Neural crest cell (in vitro differentiated cells): Measurements from ENCODE around the gene RFNG. TPM values are rescaled to one million over a fixed set of nuclear protein-coding genes. Genes with fewer than 3 reads are reported as not detected.

ENCODE experiments used
- DNase-seq: peaks from one replicate; pipeline ENCODE4 v3.0.0; 2021; ENCODE audit warnings: low read depth, mixed read lengths, low spot score
- H3K27ac Mint-ChIP-seq: one replicate; pipeline ENCODE4 v1.8.0; 2021; ENCODE audit warnings: mild to moderate bottlenecking, mixed read lengths; ENCODE audit not compliant: unreplicated experiment
- H3K27me3 Mint-ChIP-seq: 2 replicates; pipeline ENCODE4 v1.8.0; 2021; ENCODE audit warnings: low read depth, mild to moderate bottlenecking, mixed read lengths
- H3K36me3 Mint-ChIP-seq: 2 replicates; pipeline ENCODE4 v1.8.0; 2021; ENCODE audit warnings: low read depth, mild to moderate bottlenecking, mixed read lengths
- H3K4me1 Mint-ChIP-seq: 2 replicates; pipeline ENCODE4 v1.8.0; 2021; ENCODE audit warnings: mixed read lengths
- H3K4me3 Mint-ChIP-seq: one replicate; pipeline ENCODE4 v1.8.0; 2021; ENCODE audit warnings: mild to moderate bottlenecking, mixed read lengths
- H3K9me3 Mint-ChIP-seq: 2 replicates; pipeline ENCODE4 v1.8.0; 2021; ENCODE audit warnings: mixed read lengths
- CTCF ChIP-seq: fragments of 200-600 bp; sonication (generic); conservative IDR thresholded peaks from 2 replicates; pipeline ENCODE4 v1.5.0; 2021; ENCODE audit warnings: antibody characterized with exemption, mild to moderate bottlenecking
- total RNA-seq: library from RNA; stranded (reverse); gene quantifications from 2 replicates; pipeline ENCODE4 v1.2.1, GENCODE V29; 2021

Gene RFNG
- total RNA-seq, 1 donor from 2014 or later, result 46.0 TPM

DNA sequence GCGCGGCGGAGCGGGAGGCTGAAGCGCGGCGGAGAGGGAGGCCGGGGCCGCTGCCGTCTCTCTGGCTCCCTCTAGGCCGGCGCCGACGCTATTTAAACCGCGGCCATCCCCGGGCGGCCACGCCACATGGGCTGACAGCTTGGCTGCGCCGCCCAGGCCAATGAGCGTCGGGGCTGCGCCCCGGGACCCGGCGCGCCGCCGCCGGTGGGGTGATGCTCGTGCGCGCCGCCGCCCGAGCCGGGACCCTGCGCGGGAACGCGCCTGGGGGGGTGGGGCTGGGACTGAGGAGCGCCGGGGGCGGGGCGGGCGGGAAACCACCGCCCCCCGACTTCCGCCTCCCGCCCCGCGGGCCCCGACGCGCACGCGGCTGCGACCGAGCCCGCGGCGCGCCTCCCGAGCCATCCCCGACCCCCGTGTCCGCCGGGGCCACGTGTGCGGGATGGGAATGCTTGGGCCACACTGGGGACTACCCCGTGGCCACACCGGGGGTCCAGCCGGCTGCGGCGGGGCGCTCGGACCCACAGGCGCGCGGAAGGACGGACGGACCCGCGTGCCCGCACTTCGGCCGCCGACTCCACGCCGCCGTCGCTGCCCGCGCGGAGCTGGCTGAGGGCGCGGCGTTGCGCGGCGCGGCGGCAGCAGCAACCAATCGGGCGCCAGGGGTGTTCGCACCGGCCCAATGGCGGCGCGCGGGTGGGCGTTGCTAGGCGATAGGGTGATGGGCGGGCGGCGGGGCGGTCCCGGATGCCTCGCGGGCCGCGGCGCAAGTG is 46.7 kb upstream of the RFNG start, which contains the start of gene FASN:
TSS of gene FASN (minus strand) at position 68 of the 770 bp plus-strand sequence. CDS start 1,791 bp downstream, outside the sequence.
- H3K9me3 Mint-ChIP-seq, result no peaks in the 10 kb centered on the region

DNA sequence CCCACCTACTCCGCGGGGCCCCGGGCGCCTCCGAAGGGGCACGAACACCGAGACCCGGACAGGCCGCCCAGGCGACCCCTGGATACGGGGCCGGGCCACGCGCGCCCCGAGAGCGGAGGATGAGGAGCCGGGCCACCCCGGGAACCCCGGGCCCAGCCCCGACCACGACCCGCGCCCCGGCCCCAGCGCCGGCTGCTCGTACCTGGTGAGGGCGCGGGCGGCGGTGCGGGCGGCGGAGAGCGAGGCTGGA is 46.2 kb upstream of the RFNG start:
- no peaks in the 10 kb centered on the region for H3K9me3 Mint-ChIP-seq
- H3K27me3 Mint-ChIP-seq, result no peaks in the 10 kb centered on the region
- peak overlapping the region; percentile 75 for H3K4me3 Mint-ChIP-seq
- no peak for TF ChIP-seq CTCF
- no peak overlapping the region for H3K27ac Mint-ChIP-seq
- DNase-seq, result no peak
- H3K4me1 Mint-ChIP-seq, result peaks cover 18% of the 10 kb centered on the region
- H3K36me3 Mint-ChIP-seq, result no peaks in the 10 kb centered on the region

More for the DNA sequence above, 46.7 kb upstream of the RFNG start, which contains the start of gene FASN:
- TF ChIP-seq CTCF, result peak; percentile 57
- H3K27ac Mint-ChIP-seq, result no peak within 1 kb of the TSS
- no peaks in the 10 kb centered on the region for H3K36me3 Mint-ChIP-seq
- peaks cover 23% of the 10 kb centered on the region for H3K4me1 Mint-ChIP-seq
- peak within 1 kb of the TSS; percentile 88 for H3K4me3 Mint-ChIP-seq
- peak; percentile 89 for DNase-seq
- no peaks in the 10 kb centered on the region for H3K27me3 Mint-ChIP-seq

DNA sequence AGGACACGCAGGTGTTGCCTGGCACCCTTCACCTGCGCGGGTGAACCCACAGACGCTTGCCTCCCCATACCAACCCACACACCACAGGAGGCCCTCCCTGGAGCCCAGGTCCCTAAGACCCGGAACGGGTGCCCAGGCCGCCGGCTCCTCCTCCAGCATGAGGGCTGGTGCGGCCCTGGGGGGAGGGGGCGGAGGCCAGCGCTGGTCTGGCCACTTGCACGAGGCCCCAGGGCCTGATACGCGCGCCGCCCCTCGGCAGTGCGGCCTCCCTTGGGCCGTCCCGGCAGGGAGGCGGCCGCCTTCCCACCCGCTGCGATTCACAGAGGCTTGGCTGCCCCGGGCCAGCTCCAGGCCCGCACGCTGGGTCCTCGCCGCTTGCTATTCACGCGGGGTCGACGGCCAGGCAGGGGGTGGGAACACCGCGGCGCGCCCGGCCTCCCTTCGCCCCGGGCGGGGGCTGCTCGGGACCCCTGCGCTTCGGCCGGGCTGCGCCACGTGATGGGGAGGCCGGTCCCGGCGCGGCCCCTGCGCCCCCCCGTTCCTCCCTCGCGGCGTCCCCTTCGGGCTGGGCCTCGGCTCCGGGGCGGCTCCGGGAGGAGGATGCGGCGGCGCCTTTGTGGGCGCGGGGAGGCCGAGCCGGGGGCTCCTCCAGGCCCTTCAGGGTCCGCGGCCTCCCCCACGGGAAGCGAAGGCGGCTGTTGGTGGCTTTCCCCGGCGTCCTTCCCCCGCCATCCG is 45.7 kb upstream of the RFNG start:
- H3K9me3 Mint-ChIP-seq, result no peaks in the 10 kb centered on the region
- TF ChIP-seq CTCF, result no peak
- DNase-seq, result peak; percentile 30
- H3K36me3 Mint-ChIP-seq, result no peaks in the 10 kb centered on the region
- no peaks in the 10 kb centered on the region for H3K27me3 Mint-ChIP-seq
- H3K4me3 Mint-ChIP-seq, result peak overlapping the region; percentile 88
- H3K4me1 Mint-ChIP-seq, result peaks cover 14% of the 10 kb centered on the region
- H3K27ac Mint-ChIP-seq, result no peak overlapping the region

DNA sequence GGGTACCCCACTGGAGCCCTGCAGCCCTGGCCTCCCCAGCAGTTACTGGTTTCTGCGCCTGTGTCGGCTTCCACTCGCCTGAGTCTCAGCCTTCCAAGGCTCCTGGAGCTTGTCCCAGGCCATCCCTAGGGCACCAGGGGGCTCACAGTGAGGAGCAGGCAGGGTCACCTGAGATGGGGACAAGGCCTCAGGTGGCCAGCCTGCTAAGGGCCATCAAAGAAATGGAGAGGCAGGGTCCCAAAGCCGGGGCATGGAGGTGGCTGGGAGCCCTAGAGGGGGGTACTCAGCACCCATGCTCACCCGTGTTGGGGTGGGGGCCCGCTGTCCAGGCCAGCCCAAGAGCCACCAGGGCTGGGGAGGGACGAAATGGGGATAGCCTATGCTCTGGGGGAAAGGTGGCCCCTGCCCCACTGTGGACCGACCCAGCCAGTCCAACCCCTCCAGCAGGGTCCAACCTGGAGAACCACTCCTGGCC is 45.1 kb upstream of the RFNG start:
- DNase-seq, result no peak
- no peaks in the 10 kb centered on the region for H3K36me3 Mint-ChIP-seq
- H3K4me1 Mint-ChIP-seq, result peaks cover 12% of the 10 kb centered on the region
- H3K4me3 Mint-ChIP-seq, result peak overlapping the region; percentile 88
- H3K27ac Mint-ChIP-seq, result no peak overlapping the region
- H3K27me3 Mint-ChIP-seq, result no peaks in the 10 kb centered on the region
- H3K9me3 Mint-ChIP-seq, result no peaks in the 10 kb centered on the region
- no peak for TF ChIP-seq CTCF

DNA sequence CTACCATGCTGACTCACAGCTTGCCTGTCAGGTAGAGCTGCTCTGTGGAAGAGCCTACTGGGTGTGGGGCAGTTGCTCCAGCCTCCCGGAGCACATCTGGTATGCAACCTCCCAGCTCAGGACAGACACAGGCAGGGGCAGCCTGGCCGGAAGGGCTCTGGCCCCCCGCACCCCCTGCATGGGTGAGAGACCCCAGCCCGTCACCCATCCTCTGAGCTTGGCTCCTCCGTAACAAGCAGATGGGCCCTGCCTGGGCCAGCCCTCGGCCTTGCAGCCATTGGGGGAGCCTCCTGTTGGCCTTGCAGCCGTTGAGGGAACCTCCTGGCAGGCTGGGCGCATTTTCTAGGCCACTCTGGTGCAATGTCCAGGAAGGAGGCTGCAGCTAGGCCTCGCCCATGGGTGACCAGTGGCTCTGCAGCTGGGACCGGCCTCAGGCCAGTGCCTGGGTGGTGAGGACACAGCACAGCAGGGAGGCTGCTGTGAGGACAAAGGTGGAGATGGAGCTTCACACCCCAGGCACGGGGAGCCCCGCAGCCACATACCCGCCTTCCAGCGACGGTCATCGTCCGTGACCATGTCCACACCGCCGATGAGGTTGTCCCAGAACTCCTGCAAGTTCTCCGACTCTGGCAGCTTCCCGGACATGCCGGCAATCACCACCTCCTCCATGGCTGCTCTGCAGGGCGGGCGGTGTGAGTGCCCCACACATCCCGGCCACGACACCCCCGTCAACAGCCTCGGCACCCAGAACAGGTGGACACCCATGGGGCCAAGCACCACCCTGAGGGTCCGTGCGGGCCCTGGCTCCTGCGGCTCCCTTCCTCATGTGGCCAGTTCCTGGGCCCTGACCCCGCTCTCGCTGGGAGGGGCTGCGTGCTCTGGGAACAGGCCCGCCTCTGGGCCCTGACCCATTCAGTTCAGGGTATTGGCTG is 44.4 kb upstream of the RFNG start:
- DNase-seq, result no peak
- TF ChIP-seq CTCF, result no peak
- Mint-ChIP-seq H3K4me3 (peak overlapping the region; percentile 88), H3K36me3 (no peaks in the 10 kb centered on the region), H3K9me3 (no peaks in the 10 kb centered on the region), H3K27ac (peak overlapping the region; percentile 62), H3K4me1 (peaks cover 12% of the 10 kb centered on the region), H3K27me3 (no peaks in the 10 kb centered on the region)
